Non-pigmented ciliary epithelial cell (primary cell): Measurements from ENCODE around the gene GNG13.

ENCODE experiments used
- DNase-seq: peaks from one replicate; pipeline ENCODE4 v3.0.0-alpha.2; 2010; ENCODE audit warnings: low read depth

GNG13 gene

GRCh38 chr16:794091-794822 lies 6.3 kb downstream of the GNG13 start:
- no peak for DNase-seq

- DNase-seq, result no peak
Measured at GRCh38 chr16:793414-793813, 7.1 kb downstream of the GNG13 start.

DNA sequence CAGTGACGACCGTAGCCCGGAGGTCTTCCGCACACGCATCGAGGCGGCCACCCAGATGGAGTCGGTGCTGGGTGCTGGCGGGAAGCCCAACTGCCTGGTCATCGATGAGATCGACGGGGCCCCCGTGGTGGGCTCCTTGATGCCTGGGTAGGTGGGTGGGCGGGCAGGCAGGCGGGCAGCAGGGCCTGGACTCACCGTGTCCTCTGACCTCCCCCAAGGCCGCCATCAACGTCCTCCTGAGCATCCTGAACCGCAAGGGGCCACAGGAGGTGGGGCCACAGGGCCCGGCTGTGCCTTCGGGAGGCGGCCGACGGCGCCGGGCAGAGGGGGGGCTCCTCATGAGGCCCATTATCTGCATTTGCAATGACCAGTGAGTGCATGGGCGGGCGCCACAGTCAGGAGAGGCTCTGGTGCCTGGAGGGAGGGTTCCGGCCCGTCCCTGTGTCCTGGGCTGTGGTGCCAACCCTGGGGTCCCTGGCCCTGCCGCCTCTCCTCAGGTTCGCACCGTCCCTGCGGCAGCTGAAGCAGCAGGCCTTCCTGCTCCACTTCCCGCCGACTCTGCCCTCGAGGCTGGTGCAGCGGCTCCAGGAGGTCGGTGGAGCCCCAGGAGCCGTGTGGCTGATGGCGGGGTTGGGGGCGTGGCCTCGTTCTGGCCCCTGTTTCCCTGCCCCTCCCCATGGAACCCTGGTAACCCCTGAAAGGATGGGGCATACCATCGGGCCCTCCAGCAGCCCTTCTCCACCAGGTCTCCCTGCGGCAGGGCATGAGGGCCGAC lies 8.1 kb downstream of the GNG13 start:
- DNase-seq, result no peak

DNA sequence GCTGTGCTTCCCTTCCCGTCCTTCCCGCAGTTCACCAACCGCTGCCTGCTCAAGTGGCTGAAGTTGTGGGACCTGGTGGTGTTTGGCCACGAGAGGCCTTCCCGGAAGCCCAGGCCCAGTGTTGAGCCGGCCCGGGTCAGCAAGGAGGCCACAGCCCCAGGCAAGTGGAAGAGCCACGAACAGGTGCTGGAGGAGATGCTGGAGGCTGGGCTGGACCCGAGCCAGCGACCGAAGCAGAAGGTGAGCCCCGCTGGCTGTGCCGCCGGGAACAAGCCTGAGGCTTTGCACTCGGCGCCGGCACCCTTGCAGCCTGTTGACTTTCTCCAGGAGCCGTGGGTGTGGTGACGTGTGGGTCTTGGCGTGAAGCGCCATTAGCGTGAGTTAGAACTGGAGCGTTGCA lies 9.4 kb downstream of the GNG13 start:
- no peak for DNase-seq

DNA sequence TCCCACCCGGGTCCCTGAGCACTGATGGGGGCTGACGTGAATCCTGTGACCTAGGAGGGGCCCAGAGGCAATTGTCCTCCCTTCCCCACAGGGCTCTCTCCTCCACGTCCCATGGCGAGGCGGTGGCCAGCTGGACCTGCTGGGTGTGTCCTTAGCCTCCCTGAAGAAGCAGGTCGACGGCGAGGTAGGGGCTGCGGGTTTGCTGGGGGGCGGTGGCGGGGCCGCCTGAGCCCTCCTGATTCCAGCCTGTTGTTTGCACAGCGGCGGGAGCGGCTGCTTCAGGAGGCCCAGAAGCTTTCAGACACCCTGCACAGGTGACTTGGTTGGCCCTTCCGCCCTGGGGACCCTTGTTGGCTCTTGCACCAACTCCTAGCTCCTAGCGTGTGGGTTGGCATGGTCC lies 10.4 kb downstream of the GNG13 start:
- no peak for DNase-seq

DNA sequence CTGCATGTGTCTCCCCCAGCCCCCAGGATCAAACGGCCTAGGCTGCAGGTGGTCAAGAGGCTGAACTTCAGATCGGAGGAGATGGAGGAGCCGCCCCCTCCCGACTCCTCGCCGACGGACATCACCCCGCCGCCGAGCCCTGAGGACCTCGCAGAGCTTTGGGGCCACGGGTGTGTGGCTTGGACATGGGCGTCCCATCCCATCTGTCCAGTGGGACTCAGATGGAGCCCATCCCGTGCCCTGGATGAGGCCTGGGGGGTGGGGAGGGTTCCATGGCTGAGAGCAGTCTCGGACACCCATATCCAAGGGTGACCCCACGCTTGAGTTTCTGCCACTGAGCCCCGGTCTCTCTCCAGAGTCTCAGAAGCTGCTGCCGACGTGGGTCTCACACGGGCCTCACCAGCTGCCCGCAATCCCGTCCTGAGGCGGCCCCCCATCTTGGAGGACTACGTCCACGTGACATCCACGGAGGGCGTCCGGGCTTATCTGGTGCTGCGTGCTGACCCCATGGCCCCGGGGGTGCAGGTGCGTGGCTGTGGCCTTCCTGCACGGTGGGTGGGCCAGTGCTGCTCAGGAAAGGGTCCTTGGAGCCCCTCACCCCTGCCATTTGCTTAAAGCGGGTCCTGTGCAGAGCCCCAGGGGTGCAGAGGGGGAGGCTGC lies 11.2 kb downstream of the GNG13 start:
- no peak for DNase-seq

DNA sequence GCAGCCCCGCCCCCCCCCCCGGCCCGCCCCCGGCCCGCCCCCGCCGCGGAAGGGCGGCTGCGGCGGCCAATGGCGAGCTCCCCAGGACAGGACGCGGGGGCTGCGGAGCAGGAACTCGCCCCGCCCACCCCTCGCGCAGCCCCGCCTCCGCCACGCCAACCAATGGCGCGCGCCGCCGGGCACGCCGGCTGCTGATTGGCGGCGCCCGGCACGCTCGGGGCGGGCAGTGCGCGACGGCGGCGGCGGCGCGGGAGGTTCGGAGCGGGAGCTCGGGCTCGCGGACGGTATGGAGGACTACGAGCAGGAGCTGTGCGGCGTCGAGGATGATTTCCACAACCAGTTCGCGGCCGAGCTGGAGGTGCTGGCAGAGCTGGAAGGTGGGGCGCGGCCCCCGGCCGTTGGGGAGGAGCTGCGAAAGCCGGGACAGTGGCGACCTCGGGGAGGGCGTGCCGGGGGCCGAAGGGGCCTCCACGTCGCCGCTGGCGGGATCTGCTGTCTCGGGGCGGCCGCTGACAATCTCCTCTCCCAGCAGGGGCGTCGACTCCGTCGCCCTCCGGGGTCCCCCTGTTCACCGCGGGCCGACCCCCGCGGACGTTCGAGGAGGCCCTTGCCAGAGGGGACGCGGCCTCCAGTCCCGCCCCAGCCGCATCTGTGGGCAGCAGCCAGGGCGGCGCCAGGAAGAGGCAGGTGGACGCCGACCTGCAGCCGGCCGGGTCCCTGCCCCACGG lies 12.0 kb downstream of the GNG13 start, which contains the start of gene CHTF18:
Gene CHTF18 (plus strand): TSS at position 222 of the 728 bp plus-strand sequence. CDS start 65 bp downstream, at position 287.
- DNase-seq, result peak; percentile 13

DNA sequence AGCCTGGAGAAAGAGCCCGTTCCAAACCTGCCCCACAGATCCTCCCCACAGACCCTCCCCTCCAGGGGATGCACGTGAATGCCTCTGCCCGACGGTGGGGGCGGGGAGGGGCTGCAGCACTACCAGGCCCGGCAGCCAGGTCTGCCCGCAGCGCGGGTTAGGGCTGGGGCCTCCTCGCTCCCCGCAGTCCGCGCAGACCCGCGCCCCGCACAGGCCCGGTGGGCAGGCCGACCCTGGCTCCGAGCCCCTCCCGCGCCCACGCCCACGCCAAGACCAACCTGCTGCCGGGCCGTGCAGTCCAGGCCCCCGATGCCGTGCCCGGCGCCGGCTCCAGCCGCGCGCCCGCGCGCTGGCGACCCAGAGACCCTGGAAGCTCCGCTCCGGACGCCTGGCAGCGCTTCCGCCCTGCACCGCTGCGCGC lies 12.5 kb downstream of the GNG13 start, which contains the start of gene RPUSD1:
Gene RPUSD1 (minus strand): TSS at position 404 of the 421 bp plus-strand sequence. CDS start 644 bp downstream, outside the sequence.
- no peak for DNase-seq

GRCh38 chr16:787321-787966 lies 13.1 kb downstream of the GNG13 start:
- DNase-seq, result no peak

DNA sequence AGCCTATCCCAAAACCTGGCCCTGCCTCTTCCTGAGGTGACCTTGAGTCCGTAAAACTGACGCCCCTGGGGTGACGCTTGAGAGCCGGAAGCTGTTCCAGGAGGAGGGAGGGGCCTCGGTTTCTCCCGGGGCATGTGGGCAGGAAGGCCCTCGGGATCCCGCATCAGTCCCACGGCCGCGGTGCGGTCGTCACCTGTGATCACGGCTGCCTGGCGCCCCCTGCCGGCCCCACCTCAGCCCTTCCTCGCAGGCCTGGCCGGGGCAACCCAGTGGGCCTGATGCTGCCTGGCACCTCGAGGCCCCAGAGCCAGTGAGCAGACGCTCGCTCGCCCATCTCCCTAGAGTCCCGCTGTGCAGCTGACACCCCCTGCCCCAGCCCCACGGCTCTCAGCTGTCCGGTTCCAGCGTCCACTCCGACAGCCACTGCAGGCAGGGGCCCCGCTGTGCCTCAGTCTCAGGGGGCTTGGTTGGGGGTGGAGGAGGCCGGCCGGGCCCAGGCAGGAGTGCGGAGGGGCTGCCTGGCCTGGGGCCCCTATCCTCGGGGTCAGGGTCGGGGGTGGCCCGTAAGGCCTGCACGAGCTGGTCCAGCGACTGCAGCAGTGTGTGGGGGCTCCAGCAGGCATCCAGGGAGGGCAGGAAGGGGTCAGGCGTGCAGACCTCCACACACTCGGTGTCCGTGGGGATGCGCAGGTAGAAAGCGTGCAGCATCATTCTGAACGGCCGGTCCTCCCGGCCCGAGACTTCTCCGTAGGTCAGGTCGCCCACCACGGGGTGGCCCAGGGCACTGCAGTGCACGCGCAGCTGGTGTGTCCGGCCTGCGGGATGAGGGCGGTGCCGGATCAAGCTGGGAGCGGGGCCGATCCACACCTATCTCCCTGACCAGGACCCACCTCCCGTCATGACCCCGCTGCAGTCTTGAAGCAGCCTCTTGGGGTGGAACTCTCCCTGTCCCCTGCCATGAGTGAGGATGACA lies 14.7 kb downstream of the GNG13 start:
- no peak for DNase-seq

GRCh38 chr16:784431-784830 lies 16.1 kb downstream of the GNG13 start:
- no peak for DNase-seq

- DNase-seq, result no peak
Measured at GRCh38 chr16:783404-784161, 17.0 kb downstream of the GNG13 start.

DNA sequence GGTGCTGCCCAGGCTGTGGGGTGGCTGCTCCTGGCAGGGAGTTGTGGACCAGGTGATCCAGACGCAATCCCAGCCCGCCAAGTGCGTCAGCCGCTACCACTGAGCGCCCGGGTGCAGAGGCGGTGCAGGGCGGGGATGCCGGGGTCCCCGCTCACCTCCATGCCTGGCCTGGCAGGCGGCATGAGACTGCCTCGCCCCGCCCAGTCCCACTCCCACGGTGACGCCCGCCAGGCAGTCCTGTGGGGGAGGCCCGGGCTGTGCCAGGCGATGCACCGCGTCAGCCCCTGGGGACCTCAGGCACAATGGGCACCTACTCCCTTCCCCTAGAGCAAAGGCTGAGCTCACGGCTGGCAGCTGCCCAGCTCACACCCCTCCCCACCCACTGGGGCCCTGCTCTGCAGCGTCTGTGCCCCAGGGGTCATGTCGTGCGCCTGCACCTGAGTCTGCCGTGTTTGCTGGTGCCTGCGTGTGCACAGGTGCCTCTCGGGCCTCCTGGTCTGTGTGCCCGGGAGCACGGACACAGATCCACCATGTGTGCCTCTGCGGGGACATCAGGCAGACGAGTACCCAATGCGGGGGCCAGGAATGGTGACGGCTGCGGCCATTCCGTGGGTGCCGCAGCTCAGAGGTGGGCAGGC lies 17.6 kb downstream of the GNG13 start:
- DNase-seq, result no peak

DNA sequence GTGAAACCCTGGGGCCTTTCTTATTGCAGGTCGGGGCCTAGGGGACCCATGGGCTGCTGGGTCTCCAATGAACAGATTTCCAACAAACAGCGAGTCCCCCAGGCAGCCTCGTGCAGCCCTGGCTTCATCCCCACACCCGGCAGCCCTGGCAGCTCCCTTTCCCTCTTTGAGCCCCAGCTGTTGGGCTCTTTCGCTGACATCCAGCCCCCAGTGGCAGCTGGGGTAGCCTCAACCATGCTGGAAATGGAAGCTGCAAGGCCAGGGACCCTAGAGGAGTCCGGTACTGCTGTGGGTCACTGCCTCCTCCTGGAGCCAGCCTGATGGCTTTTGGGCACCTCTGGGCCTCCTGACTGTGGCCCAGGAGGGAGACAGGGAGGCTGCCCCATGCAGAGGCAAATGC lies 18.3 kb downstream of the GNG13 start:
- DNase-seq, result no peak

- no peak for DNase-seq
Measured at GRCh38 chr16:781346-782010, 19.1 kb downstream of the GNG13 start.

DNA sequence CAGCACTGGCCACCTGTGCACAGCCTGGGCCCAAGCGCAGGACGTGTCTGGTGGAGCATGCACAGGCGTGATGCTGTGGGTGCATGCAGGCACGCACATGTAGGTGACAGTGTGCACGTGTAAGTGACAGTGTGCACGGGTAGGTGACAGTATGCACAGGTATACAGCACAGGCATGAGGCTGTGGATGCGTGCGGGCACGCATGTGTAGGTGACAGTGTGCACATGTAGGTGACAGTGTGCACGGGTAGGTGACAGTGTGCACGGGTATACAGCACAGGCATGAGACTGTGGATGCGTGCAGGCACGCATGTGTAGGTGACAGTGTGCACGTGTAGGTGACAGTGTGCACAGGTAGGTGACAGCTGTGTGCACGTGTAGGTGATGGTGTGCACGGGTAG lies 20.2 kb downstream of the GNG13 start:
- DNase-seq, result no peak

- DNase-seq, result no peak
Measured at GRCh38 chr16:779561-779960, 21.0 kb downstream of the GNG13 start.

- DNase-seq, result no peak
Measured at GRCh38 chr16:778909-779527, 21.5 kb downstream of the GNG13 start.
